AG08395 (cell line): ENCODE data around the gene ZC3H7A.

Experiments
- DNase-seq: peaks from one replicate; pipeline ENCODE4 v3.0.0; 2012; ENCODE audit warnings: mixed read lengths, low spot score

The ZC3H7A gene

DNA sequence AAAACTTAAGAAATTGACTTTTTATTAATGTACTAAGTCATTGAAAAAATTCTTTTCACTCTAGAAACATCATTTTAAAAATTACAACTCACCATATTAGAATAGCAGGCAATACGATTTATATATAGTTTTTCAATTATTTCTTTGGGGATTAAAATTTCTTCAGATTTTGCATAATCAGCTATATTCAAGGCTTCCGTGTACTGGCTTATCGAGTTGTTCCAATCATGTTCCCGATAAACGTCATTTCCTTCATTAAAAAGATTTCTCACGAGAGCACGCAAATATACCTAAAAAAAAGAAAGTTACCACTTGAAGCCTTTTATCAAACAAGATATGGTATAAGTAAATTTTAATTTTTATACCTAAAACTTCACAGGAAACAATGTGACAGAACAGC lies 18.0 kb downstream of the ZC3H7A start:
- no peak for DNase-seq

DNA sequence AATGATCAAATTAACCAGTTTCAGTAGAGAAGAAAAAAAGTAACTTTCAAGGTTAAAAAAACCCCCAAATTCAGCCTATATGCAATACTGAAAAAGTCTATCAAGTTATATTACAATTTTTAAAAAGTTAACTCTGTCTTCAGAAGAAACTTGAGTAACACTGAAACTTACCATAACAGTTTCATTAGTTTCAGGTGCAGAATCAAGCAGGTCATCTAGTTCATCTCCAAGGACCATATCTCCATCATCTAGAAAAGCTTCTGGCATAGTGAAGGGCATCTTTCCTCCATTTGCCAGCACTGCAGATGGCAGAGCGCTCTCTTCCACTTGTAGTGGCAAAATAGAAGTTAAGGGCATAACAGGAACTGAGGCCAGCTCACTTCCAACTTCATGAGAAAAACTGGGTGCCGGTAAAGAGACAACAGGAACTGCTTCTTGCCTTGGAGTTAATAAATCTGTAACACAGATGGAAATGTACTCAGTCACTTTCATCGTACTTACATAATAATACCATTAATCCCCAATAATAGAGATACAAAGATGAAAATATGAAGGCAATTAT lies 22.9 kb downstream of the ZC3H7A start:
- no peak for DNase-seq

- no peak for DNase-seq
These were observed 28.2 kb downstream of the ZC3H7A start for GRCh38 chr16:11768849-11769248.

DNA sequence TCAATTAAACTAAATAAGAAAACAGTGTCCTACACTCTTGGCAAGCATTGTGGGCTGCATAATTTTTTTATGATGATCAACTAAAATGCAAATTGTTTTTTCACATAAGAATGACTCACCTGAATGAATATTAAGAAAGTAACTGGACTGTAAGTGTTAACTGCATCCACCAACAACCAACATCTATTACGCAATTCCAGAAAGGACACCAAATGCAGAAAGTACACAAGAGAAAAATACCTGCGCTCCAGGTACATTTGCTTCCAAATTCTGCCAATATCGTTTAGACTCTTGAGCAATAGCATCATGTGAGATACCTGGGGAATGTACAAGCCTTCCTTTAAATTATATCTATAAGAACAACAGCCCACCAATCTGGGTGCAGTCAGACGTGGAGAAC lies 34.6 kb downstream of the ZC3H7A start:
- no peak for DNase-seq

DNA sequence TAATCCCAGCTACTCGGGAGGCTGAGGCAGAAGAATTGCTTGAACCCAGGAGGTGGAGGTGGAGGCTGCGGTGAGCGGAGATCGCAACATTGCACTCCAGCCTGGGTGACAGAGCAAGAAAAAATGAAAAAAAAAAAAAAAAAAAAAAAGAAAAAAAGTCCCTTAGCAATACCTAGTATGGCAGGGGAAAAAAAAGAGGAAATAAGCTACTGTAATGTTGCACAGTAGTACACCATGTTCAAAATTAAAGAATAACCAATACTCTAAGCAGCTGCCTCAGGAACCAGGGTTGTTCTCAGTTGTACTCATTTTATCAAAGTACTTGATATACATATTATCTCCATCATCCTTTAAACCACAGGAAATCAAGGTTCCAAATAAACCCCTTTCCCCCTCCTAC lies 37.1 kb downstream of the ZC3H7A start:
- no peak for DNase-seq

- DNase-seq, result no peak
These were observed 37.8 kb downstream of the ZC3H7A start for GRCh38 chr16:11759163-11759834.

- no peak for DNase-seq
These were observed 39.1 kb downstream of the ZC3H7A start for GRCh38 chr16:11757671-11758545.

- no peak for DNase-seq
These were observed 40.8 kb downstream of the ZC3H7A start for GRCh38 chr16:11756248-11756647.

DNA sequence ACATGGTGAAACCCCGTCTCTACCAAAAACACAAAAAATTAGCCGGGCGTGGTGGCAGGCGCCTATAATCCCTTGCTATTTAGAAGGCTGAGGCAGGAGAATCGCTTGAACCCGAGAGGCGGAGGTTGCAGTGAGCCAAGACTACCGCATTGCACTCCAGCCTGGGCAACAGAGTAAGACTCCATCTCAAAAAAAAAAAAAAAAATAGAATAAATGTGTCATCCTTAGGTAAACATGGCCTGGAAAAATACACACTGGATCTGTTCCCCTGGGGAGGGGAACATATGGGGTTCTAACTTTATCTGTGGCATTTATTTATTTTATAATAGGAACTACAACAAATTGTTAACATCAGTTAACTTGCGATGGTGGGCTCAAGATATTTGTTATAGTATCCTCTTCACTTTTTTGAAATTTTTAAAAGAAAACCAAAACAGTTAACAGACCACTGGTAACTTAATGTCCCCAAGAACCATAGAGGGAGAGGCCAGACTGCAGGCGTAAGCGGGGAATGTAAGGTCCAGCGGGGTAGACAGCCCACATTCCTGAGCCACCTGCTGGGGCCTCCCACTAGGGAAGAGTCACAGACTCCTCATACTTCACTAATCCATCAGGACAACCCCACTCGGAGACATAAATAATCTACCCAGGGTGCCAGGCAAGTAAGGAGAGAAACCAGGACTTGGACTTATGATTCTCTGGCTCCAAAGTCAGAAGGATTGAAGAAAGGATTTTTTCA lies 41.9 kb downstream of the ZC3H7A start:
- no peak for DNase-seq

- DNase-seq, result no peak
These were observed 44.2 kb downstream of the ZC3H7A start for GRCh38 chr16:11752856-11753255.

DNA sequence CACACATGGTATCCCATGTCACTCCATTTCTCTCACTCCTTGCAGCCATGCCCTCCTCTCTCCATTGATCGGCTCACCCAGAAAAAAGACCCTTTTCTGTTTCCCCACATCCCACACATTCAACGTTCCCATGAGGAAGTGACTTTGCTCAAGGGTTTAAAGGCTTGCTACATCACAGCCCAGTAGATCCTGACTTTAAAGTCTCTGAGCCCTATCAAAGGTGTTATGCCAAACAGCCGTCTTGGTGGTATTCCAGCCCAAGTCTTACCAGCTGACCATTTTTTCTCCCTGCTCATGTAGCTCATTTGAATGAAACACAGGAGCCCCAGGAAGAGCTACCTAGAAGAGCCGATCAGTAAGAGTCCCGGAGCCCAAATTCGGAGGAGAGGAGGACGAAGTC lies 47.0 kb downstream of the ZC3H7A start:
- DNase-seq, result no peak

- DNase-seq, result no peak
These were observed 48.4 kb downstream of the ZC3H7A start for GRCh38 chr16:11748404-11749254.

DNA sequence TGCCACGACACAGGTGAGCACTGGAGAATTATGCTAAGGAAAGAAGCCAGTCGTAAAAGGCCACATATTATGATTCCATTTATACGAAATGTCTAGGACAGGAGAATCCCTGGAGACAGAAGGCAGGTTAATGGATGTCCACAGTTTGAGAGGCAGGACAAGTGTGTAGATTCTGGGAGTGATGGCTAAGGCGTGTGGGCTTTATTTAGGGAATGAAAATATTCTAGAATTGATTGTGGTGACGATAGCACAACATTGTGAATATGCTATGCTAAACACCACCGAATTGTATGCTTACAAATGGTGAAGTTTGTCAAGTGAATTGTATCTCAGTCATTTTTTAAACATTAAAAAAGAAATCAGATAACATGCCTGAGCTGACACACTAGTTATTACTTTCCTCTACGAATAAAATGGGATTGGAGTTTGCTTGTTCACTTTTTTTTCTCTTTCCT lies 49.1 kb downstream of the ZC3H7A start:
- DNase-seq, result no peak

GRCh38 chr16:11744075-11744470 lies 53.0 kb downstream of the ZC3H7A start:
- no peak for DNase-seq

DNA sequence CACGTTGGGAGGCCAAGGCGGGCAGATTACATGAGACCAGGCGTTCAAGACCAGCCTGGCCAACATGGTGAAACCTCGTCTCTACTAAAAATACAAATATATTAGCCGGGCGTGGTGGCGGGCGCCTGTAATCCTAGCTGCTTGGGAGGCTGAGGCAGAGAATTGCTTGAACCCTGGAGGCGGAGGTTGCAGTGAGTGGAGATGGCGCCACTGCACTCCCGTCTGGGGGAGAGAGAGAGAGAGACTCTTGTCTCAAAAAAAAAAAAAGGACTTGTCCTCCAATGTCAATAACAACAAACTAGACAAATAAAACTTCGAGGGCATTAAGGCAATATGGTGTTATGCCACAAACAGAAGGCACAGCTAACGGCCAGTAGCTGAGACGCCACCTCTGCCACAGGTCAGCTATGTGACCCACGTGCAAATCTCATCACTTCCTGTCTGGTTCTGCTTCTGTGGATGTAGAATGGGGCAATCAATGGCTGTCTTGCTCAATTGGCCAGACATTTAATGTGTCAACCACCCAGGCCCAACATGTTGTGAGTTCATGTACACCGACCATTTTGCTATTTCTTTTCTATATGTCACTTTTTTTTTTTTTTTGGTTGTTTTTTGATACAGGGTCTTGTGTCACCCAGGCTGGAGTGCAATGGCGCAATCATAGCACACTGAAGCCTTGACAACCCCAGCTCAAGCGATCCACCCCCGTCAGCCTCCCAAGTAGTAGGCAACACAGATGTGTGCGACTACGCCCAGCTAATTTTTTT lies 53.6 kb downstream of the ZC3H7A start:
- DNase-seq, result peak; percentile 6

GRCh38 chr16:11742536-11743307 lies 54.3 kb downstream of the ZC3H7A start, which contains the start of gene TXNDC11:
Gene TXNDC11, minus strand, starts transcription at chr16:11742857. Its CDS starts 127 bp downstream, at chr16:11742730.
- DNase-seq, result peak; percentile 99

DNA sequence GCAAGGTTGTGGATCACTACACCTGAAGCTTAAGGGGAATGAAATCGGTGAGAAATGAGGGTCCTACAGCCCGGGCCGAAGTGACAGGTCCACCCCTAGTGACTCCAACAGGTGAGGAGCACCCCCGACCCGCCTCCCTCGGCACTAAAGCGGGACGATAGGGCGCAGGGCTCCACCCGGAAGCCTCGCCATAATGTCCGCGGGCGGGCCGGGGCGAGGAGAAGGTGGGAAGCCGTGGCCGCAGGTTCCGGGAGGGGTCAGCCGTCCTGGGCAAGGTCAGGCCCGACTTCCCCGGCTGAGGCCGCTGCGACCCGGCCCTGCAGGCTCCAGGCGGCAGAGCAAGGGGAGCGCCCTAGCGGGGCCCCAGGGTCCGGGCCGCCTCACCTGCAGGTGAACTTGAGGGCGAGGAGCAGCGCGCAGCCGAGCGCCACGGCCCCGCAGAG lies 54.9 kb downstream of the ZC3H7A start:
- peak; percentile 9 for DNase-seq

DNA sequence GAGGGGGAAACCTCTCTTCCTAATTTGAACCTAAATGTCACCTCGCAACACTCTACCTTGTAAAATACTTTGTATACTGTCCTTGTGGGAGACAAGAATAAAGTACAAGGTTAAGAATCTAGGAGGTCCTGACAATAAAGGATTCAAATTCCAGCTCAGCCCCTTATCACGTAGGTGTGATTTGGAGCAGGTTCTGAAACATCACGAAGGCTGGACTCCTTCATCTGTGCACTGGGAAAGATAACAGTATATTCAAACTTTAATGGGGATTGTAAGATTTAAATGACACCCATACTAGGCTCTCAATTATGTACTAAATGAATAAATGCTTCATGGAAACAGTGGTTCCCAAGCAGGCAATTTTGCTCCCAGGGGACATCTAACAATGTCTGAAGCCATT lies 56.5 kb downstream of the ZC3H7A start:
- DNase-seq, result no peak

DNA sequence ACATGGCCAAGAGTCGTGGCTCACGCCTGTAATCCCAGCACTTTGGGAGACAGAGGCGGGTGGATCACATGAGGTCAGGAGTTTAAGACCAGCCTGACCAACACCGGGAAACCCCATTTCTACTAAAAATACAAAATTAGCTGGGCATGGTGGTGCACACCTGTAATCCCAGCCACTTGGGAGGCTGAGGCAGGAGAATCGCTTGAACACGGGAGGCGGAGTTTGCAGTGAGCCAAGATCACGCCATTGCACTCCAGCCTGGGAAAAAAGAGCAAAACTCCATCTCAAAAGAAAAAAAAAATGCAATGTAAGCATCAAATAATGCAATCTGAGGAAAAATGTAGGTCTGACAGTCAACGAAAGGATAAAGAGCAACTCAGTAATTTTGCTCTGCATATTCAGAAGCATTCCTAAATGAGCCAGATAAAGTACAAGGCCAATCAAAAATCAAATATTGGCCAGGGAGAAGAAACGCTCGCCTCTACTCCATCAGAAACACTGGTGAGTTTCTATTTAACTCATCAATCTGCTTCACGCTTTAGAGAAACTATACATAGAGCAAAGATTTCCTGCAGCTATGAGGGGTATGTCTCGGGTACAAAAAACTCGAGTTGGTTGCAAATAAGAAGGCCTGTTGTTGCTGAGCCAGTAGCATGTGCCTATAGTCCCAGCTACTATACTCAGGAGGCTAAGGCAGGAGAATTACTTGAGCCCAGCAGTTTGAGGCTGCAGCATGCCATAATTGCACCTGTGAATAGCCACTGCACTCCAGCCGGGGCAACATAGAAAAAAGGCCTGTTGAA lies 58.1 kb downstream of the ZC3H7A start:
- DNase-seq, result no peak
